8988T (cell line): ENCODE data around the gene MZF1.

Experiments used
- DNase-seq: peaks from one replicate; pipeline ENCODE4 v3.0.0; 2011

MZF1 gene

DNA sequence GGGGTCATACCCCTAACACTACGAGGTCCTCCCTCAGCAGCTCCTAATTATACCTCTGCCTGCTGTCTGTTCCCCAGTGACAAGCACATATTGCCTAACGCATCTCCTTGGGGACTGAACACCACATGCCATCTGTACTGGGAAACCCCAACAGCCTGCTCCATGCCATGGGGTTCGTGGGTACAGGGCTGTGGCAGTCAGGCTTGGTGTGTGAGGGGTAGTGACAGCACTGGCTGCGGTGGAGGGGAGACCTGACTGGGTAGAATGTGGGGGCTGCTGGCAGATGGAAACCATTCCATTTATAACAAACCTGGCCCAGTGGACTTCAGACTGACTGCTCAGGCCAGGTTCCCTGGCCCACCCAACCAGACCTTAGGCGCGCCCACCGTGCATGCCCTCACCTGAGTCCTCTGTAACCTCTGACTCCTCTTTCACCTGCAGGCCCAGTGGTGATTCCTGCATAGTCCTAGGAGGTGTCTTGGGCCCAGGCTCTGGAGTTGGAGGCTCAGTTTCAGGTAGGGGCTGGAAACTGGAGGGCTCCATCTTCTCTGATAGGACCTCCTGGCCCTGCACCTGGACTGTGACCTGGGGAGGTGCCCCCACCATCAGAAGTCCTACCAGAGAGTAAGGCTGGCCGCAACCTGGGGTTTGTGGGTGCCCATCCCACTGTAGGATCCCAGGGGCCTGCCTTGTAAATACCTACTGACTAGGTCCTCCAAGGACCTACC lies 3.0 kb downstream of the MZF1 start:
- DNase-seq: no peak

DNA sequence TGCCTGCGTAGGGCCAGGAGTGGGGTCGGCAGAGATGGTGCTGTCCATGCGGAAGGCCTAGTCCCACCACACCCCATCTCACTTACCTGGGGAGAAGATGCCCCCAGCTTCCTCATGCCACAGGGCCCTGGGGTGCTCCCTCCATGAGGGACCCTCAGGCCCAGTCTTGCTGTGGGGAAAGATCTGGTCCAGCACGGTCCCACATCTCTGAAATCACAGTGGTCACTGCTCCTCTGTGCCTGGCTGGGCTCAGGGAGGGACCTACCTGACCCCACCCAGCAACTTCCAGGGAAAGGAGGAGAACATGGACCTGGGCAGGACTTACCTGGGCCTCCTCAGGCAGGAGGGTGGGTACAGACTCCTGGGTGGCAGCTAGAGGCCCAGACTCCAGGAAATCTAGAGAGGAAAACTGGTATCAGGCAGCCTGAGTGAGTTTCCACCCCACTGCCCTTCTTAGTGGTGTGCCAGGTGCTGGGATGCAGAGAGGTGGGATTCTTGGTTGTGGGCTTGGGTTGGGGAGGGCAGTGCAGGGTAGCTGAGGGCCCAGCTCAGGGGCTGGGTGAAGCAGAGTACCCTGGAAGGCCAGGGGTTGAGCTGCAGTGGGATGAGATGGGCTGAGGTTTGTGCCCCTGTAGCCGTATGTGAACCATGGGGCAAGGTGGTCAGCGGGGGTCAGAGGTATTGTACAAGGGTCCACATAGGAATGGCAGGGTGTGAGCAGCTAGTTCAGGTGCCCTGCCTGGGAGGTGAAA lies 3.8 kb downstream of the MZF1 start:
- no peak for DNase-seq

DNA sequence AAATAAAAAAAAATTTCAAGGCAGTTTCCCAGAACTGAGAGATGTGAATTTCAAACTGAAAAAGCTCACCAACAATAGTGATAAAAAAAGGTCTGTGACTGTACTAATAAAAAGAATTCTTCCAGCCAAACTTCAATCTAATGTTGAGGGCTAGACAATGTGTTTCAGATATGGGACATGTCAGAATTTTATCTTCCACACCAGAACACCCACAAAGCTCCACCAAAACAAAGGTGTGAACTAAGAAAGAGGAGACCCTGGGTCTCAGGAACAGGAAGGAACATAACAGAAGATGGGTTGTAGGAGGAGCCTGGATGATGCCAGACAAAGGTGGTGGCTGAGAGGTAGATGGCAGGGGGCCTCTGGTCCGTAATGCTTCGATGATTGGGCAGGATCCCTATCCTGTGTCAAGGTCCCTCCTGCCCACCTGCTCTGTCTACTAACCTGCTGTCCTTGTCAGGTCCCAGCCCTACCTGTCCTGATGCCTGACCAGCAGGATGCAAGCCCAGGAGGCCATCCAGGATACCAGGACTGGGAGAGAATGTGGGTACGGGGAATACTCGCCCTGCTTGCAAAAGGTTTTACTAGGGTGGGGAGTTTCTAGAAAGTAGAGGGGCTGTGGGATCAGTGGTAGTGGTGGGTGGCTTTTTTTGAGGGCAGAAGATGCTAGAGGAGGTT lies 4.5 kb downstream of the MZF1 start:
- DNase-seq: no peak

DNA sequence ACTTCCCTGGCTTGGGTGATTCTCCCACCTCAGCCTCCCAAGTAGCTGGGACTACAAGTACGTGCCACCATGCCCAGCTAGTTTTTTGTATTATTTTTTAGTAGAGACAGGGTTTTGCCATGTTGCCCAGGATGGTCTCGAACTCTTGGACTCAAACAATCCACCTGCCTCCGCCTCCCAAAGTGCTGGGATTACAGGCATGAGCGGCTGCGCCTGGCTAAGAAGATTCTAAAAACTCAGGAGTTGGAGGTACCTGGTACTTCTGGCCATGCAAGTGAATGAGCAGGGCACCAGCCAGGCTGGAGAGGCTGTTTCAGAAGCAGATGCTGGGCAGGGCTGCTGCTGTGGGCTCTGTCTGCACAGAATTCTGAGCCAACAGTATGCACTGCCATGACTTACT lies 6.1 kb downstream of the MZF1 start:
- no peak for DNase-seq

DNA sequence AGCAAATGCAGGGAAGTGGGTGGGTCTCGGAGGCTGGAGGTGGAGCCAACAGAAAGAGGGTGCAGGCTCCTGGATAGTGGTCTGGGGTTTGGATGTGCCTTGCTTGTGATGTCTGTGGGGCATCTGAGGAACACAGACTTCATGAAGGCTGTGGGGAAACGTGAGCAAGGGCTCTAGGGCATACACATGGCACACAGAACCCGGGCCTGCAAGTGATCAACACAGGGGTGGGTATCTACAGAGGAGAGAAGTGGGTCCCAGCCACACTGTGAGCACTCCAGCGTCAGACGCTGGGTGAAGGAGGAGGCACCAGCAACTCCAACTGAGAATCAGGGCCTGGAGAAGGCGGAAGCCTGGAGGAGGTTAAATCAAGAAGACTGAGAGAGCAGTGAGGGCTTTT lies 9.3 kb downstream of the MZF1 start:
- DNase-seq: no peak

DNA sequence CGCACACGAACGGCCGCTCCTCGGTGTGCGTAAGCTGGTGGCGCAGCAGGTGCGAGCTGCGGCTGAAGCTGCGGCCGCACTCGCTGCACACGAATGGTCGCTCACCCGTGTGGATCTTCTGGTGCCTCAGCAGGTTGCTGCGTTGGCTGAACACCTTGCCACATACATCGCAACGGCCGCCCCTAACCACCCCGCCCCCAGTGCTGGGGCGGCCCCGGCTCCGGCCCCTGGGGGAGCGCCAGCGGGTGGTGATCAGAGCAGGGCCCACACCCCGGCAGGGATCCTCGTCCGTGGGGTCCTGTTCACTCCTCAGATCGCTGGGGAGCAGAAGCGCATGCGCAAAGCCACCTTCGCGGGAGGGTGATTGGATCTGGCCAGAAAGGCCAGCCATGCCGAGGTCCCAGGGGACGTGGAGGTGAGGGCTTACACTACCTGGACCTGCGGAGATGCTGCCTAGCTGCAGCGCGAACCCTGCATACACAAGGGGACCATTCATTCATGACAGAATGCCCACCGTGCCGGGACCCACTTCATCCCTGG lies 10.0 kb downstream of the MZF1 start:
- no peak for DNase-seq

DNA sequence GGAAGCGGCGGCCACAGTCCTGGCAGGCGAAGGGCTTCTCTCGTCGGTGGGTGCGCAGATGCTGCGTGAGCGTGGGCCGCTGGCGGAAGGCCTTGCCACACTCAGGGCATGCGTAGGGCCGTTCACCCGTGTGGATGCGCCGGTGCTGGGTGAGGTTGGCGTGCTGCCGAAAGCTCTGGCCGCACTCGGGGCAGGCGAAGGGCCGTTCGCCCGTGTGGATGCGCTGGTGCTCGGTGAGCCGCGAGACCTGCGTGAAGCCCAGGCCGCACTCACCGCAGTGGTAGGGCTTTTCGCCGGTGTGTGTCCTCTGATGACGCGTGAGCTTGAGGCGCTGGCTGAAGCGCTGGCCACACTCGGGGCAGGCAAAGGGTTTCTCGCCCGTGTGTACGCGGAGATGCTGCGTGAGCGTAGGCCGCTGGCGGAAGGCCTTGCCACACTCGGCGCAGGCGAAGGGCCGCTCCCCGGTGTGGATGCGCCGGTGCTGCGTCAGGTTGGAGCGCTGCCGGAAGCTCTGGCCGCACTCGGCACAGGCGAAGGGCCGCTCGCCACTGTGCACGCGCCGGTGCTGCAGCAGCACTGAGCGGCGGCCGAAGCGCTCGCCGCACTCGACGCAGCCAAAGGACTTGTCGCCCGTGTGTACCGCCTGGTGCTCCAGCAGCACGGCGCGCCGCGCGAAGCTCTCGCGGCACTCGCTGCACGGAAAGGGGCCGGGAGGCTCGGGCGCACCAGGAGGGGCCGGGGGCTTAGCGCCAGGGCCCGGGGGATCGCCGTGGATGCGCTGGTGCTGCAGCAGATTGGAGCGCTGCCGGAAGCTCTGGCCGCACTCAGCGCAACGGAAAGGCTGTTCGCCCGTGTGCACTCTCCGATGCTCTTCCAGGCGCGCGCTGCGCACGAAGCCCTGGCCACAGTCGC lies 10.8 kb downstream of the MZF1 start:
- DNase-seq: no peak

DNA sequence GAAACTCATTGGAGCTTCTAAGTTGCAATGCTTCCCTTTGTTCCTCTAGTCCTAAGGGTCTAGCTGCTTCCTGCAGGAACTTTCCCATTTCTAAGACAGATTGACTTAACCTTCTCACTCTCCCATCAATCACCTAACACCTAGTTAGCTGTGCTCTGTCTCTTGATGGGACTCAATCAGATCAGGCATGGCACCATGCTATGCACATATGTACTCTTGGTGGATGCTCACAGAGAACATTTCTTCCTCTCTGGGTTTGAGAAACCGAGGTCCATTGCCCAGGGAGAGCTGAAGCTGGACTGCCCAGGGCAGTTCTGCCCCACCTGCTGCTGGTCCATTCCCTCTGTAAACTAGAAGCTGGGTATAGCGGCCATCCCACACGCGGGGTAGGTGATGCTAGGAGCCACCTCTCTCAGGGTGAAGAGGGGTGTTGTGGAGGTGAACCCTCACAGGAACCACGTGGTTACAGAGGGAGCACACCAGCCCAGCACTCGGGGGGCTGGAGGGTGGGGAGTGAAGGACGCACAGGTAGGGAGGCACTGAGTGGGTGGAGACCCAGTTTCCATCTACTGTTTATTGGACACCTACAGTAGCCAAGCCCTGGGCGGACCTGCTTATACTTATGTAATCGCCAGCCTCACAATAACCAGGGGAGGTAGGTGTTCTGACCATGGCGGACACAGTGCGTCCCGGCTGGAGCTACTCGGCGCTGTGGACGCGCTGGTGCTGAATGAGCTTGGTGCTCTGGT lies 11.6 kb downstream of the MZF1 start:
- no peak for DNase-seq

DNA sequence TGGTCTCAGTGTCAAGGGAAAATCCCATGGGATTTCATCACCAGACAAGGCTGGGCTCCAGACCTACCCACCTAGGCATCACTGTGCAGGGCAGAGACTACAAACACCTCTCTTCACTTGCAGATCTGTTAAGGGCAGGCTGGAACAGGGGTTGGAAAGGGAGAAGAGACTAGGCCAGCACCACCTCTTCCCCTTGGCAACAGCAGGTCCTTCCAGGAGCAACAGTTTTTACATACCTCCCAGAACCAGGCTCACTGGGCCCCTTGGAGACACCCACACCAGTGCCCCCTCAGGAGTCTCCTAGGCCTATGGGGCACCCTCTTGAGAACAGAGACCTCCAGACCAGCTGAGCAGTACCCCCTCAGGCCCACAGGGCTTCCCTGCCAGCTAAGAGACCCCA lies 12.2 kb downstream of the MZF1 start:
- no peak for DNase-seq

DNA sequence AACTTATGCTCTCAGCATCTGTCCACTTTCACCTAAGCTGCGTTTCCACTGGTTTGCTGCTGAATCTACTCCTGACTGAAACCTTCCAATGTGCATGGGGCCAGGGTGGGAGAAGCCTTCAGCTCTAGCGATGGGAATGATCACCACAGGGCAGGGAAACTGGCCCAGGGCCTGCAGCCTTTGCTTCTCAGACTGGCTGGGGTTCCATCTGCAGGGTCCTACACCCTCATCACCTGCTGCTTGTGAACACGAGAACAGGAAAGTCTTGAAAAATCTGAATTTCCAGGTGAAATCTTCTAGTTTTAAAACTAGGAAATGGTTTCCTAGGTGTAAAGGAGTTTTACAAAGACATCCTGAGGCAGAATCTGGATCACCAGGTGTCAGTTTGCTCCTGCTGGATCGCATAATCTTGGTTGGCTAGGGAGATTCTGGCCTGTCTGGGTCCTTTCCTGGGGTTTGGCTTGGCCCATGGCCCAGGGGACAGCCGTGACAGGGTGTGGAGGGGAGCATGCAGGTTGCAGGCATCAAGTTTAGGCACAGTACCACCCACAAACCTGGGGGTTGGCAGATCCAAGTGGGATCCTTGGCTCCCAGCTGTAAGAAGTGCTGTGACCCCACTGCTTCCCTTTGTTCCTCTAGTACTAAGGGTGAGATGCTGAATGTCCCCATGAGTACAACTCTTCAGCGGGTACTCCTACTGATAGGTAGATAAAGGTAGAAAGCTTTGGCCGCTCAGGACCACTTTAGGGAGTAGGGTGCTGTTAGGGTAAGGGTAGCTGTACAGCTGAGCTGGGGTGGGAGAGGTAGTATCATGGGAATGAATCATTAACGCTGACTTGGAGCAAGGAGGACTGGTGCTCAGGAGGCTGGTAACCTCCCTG lies 12.9 kb downstream of the MZF1 start:
- DNase-seq: no peak

DNA sequence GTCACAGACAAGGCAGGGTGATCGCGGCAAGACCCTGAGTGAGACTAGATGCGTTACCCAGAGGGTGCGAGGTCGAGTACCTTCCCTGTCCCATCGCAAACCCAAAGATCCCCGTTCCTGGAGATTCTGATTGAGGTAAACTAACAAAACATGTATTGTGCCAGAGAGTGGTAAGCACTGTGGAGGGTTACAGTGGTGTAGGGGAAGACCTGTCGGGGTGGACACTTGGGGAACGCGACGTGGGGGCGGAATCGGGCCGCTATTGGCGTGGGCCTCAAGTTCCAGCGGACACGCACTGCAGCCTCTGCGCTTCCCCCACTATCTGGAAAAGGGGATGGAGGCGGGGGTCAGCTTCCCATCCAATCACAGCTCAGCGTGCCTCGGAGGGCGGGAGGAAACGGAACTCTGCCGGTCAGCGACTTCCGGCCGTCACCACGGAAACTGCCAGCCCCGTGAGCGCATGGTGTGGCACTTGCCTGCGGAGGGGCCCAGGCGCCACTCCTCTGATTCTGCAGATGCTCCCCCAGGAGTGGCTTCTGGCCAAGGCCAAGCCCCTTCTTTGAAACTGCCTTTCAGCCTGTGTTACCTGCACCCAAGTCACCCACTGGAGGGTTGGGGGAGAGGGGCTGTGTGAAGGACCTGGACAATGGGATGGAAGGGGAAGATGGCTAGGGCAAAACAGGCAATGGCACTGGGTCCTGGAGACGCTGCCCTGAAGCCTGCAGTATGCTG lies 13.7 kb downstream of the MZF1 start:
- peak; percentile 97 for DNase-seq

DNA sequence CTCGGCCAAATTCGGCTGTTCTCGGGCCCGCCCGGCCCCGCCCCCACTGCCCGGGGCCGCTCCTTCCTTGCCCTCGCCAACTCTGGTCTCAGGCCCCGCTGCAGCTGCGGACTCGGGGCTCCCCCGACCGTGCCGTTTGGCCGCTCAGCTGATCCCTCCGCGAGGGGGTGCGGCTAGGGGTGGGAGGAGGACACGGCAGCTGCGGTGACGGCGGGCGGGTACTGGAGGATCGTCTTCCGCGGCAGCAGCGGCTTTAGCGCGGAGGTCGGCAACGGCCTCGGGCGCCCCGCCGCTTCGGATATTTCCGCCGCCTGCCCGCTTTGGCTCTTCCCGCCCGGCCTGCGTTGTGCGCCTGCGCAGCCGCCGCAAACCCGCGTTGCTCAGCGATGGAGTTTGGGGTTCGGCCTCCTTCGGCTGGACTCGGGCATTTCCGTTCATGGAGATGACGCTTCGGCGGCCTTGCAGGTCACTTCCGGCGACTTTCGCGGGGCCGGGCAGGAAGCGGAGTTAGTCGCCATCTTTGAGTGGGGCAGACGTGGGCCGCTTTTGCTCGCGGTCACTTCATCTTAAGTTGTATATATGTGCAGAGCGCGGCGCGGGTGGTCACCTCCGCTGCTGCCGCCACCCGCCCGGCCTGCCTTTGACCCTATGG lies 14.4 kb downstream of the MZF1 start:
- peak; percentile 93 for DNase-seq

DNA sequence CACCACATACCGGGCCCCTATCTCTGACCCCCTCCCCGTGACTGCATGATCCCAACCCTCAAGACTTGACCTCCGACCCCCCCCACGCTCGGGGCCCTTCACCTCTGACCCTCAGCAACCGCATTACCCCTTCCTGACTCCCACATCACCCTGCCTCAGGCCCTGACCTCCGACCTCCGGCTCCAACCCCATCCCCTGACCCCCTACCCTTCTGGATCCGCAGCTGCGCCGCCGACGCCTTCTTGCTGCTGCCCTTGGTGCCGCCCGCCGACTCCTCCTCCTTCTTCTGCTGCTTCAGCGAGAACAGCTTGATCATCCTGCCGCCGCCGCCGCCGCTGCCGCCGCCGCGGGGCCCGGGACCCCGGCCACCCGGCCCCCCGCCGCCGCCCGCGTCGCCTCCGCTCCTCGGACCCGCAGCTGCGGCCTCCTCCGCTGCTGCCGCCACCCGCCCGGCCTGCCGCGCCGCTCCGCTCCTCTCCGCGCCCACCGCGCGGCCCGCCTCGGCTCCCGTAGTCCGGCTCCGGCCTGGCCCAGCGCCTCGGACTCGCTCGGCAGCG lies 15.0 kb downstream of the MZF1 start, which contains the start of gene UBE2M:
Gene UBE2M (minus strand): TSS at position 546 of the 557 bp plus-strand sequence. CDS start 230 bp downstream, at position 316.
- no peak for DNase-seq

DNA sequence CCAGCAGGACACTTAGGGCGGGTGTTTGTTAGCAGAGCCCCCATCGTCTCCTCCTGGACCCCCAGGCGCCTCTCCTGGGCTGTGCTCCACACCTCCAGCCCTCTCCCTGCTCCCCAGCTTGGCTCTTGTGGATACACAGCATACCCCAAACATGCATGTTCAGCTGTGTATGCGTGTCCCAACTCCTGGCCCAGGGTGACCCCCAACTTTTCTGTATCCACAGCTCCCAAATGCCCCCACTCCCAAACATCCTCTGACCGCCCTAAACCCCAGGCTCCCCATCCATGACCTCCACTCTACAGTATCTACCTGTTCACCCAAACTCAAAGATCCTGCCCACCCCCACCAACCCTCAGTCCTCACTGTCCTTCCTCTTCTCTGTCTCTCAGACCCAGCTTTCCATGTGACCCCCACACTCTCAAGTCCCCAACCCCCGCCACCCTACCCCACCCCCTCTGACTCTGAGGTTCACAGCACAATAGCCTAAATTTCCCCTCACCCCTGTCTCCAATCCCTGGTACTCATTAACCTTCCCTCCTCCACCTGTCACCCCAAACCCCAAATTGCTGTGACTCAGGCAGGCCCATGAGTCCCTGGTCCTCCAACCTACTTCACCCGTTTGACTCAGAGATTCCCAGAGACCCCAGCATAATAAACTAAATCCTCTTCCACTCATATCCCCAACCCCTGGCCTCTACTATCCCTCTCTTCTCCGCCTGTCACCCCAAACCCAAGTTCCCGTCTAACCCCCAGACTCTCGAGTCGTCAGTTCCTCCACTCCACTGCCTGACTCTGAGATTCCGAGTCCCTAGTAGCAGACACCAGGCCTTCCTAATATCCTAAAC lies 15.7 kb downstream of the MZF1 start:
- DNase-seq: no peak

DNA sequence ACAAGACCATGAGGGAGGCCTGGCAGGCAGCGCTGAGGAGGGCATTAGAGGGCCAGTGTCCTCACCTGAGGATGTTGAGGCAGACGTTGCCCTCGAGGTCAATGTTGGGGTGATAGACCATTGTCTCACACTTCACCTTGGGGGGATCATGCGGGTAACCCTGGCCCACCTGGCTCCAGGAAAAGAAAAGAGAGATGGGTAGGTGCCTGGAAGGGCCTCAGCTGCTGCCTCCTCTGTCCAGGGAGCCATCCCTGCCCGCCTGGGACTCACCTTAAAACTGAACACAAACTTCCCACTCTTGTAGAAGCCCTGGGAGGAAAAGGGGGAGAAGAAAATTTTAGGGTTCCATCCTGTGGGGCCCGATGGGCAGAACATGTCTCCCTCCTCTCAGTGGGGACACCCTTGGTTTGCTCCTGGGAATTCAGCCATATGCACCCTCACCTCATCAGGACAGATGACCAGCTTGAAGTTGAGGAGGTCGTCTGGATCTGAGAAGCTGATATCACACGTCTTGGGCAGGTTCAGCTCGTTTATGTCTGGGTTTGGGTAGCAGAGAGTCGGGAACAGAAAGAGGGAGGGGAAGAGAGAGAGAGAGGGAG lies 16.4 kb downstream of the MZF1 start:
- DNase-seq: no peak

DNA sequence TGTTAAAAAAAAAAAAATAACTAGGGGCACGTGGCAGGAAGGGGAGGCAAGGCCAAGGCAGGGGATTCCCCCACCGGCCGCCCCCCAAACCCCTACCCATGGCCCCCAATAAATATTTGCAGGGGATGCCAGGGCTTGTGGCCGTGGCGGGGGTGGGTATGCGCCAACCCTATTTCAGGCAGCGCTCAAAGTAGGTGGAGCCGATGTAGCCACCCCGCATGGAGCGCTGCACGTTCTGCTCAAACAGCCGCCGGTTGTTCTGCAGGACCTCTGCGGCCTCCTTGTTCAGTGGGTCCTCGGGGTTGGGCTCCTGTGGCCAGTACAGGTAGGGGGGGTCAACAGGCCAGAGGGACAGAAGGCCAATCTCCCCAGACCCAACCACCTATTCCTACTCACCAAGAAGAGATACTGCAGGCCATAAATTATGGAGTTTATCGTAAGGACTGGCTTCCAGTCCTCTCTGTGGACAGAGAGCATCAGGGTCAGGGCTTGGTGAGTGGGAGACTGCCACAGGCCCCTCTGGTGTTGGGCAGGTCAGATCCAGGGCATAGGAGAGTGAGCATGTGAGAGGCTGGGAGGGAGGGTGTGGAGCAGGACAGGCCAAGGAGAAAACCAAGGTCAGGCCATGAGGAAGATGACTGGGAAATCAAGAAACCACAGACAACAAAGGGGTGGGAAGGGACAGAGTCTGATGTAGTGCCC lies 17.1 kb downstream of the MZF1 start:
- no peak for DNase-seq

DNA sequence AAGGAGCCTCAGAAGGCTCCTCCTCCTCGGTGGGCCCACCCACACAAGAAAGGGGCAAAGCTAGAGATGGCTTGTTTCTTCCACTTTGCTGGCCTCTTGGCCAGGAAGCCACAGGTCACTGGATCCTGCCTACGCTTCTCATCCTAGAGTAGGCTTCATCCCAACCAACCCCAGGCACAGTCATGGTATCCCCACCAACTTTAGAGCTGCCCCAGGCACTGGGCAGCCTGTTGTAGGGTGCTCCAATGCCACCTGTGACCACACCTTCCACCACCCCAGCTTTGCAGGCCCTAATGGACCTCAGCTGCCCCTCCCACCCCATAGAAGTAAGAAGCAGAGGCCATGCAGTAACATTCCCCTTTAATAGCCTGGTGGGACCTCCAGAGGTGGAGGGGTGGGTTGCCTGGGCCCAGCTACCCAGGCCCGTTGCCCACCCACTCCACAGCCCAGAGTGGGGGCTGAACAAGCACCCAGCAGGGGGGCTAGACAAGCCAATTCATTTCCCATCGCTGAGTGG lies 17.7 kb downstream of the MZF1 start:
- no peak for DNase-seq
